Glutamatergic neuron (in vitro differentiated cells): ENCODE data around the gene WWOX. TPM values are rescaled to one million over a fixed set of nuclear protein-coding genes. Genes with fewer than 3 reads are reported as not detected.

Experiments
- DNase-seq: peaks from one replicate; pipeline ENCODE4 v3.0.0; 2022
- H3K27ac Mint-ChIP-seq: one replicate; pipeline ENCODE4 v1.8.0; 2020; ENCODE audit warnings: mild to moderate bottlenecking, mixed read lengths, inconsistent platforms; ENCODE audit not compliant: unreplicated experiment
- H3K27me3 Mint-ChIP-seq: one replicate; pipeline ENCODE4 v1.8.0; 2020; ENCODE audit warnings: mild to moderate bottlenecking, moderate library complexity, mixed read lengths, inconsistent platforms; ENCODE audit not compliant: unreplicated experiment
- H3K36me3 Mint-ChIP-seq: one replicate; pipeline ENCODE4 v1.8.0; 2020; ENCODE audit warnings: mild to moderate bottlenecking, mixed read lengths, inconsistent platforms; ENCODE audit not compliant: unreplicated experiment
- H3K4me1 Mint-ChIP-seq: one replicate; pipeline ENCODE4 v1.8.0; 2020; ENCODE audit warnings: mild to moderate bottlenecking, low read depth, mixed read lengths, inconsistent platforms; ENCODE audit not compliant: unreplicated experiment
- H3K4me3 Mint-ChIP-seq: one replicate; pipeline ENCODE4 v1.8.0; 2020; ENCODE audit warnings: mild to moderate bottlenecking, mixed read lengths, inconsistent platforms; ENCODE audit not compliant: unreplicated experiment
- H3K9me3 Mint-ChIP-seq: one replicate; pipeline ENCODE4 v1.8.0; 2020; ENCODE audit warnings: mild to moderate bottlenecking, moderate library complexity, mixed read lengths, inconsistent platforms; ENCODE audit not compliant: unreplicated experiment
- total RNA-seq: library from RNA; stranded (reverse); fragmentation: NEBNext Ultra II Directional; extraction: Animal tissue kit (Norgen Biotek cat#: 25700); gene quantifications from one replicate; pipeline ENCODE4 v1.2.1, GENCODE V29; 2021; ENCODE audit not compliant: unreplicated experiment
- TF ChIP-seq, protein P1 (sequence below): fragments of 200-600 bp; sonication (generic); IDR thresholded peaks from one replicate; pipeline ENCODE4 v1.5.0; 2021; ENCODE audit not compliant: partially characterized antibody, unreplicated experiment

WWOX gene
- total RNA-seq, 1 donor from 2014 or later, result 10.3 TPM

DNA sequence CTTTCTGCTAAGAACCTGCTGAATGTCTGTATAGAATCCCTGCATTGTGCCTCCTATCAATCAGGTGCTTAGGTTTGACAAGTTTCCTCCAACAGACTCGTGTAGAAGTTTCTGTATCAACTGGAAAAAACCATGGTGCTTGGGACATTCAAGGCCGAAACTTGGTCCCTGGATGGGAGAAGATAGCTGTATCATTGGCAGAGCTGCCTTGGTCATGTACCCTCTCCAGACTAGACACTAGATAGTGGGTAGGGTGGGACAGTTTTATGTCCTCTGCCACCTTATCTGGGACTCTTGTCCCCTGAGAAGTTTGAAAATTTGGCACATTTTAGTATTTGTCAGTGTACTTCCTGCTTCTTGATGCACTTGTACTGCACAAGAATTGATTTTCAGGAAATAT lies 520.8 kb downstream of the WWOX start:
- no peak overlapping the region for H3K27ac Mint-ChIP-seq
- no peak for DNase-seq
- peaks cover 3% of the 10 kb centered on the region for H3K27me3 Mint-ChIP-seq
- H3K4me3 Mint-ChIP-seq, result no peak overlapping the region
- no peaks in the 10 kb centered on the region for H3K9me3 Mint-ChIP-seq
- TF ChIP-seq, protein P1, sequence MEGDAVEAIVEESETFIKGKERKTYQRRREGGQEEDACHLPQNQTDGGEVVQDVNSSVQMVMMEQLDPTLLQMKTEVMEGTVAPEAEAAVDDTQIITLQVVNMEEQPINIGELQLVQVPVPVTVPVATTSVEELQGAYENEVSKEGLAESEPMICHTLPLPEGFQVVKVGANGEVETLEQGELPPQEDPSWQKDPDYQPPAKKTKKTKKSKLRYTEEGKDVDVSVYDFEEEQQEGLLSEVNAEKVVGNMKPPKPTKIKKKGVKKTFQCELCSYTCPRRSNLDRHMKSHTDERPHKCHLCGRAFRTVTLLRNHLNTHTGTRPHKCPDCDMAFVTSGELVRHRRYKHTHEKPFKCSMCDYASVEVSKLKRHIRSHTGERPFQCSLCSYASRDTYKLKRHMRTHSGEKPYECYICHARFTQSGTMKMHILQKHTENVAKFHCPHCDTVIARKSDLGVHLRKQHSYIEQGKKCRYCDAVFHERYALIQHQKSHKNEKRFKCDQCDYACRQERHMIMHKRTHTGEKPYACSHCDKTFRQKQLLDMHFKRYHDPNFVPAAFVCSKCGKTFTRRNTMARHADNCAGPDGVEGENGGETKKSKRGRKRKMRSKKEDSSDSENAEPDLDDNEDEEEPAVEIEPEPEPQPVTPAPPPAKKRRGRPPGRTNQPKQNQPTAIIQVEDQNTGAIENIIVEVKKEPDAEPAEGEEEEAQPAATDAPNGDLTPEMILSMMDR, result no peak
- no peaks in the 10 kb centered on the region for H3K4me1 Mint-ChIP-seq
- no peaks in the 10 kb centered on the region for H3K36me3 Mint-ChIP-seq

DNA sequence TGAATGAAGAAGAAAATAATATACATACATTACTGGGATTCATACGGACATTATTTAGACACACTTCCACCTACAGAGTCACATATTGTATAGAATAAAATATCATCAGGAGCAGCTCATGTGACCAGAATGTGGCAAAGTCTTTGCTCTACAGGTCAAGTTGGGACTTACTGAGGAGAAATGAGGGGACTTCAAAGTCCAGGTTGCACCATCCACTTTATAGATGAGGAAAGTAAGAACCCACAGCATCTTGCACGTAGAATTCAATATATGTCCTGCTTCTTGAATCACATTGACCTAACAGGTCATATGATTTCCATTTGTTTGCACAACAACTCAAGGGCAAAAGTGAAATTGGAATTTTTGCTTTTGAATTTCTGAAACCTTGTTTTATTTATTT lies 524.3 kb downstream of the WWOX start:
- Mint-ChIP-seq H3K4me3 (no peak overlapping the region), H3K27ac (no peak overlapping the region), H3K9me3 (peaks cover 3% of the 10 kb centered on the region), H3K36me3 (no peaks in the 10 kb centered on the region), H3K27me3 (peaks cover 5% of the 10 kb centered on the region), H3K4me1 (no peaks in the 10 kb centered on the region)
- TF ChIP-seq, protein P1, result no peak
- no peak for DNase-seq

DNA sequence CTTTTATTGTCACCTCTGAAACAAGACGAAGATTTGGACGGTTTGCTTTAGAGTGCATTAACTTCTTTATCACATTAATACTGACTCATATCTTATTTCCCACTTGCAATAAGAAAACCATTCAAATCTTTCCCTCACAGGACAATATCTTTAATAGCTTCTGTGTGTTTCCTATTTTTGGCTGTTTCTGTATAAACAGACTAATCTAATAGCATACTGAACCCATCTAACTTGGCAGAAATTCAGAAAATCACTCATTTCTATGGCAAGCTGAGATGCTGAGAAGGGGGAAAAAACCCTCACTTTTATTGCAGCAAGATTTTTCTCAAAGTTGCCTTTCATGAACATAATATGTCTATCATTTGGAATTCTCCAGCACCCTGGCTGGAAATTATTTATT lies 524.9 kb downstream of the WWOX start:
- TF ChIP-seq, protein P1, result no peak
- H3K27ac Mint-ChIP-seq, result no peak overlapping the region
- DNase-seq, result no peak
- no peak overlapping the region for H3K4me3 Mint-ChIP-seq
- no peaks in the 10 kb centered on the region for H3K4me1 Mint-ChIP-seq
- H3K36me3 Mint-ChIP-seq, result no peaks in the 10 kb centered on the region
- H3K9me3 Mint-ChIP-seq, result peaks cover 3% of the 10 kb centered on the region
- peaks cover 5% of the 10 kb centered on the region for H3K27me3 Mint-ChIP-seq

DNA sequence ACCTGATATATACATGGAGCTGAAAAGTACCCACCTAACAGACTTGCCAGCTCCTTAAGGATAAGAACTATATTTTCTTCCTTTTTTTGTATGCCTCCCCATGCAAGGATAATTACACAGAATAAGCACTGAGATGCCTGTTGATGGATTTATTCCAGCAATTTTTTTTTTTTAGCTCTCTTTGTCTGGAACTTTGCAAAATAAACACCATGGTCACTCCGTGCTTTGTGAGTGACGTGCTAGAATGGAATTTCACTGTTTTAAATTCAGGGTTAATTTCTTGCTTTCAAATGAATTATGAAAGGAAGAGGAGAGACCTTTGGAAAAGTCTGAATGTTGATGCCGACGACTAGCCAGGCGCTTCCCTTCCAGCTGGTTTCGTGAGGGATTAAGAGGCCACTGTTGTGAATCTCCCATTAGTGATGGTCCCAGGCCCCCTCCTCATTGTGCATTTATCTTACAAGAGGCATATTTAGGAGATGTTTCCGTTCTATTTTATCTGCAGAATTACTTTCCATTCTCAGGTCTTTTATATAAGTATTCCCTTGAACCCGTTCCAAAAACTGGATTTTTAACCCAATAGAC lies 529.1 kb downstream of the WWOX start:
- Mint-ChIP-seq H3K27ac (no peak overlapping the region), H3K4me1 (no peaks in the 10 kb centered on the region), H3K27me3 (peaks cover 4% of the 10 kb centered on the region), H3K9me3 (peaks cover 4% of the 10 kb centered on the region), H3K36me3 (no peaks in the 10 kb centered on the region), H3K4me3 (no peak overlapping the region)
- DNase-seq, result no peak
- TF ChIP-seq, protein P1, result no peak

DNA sequence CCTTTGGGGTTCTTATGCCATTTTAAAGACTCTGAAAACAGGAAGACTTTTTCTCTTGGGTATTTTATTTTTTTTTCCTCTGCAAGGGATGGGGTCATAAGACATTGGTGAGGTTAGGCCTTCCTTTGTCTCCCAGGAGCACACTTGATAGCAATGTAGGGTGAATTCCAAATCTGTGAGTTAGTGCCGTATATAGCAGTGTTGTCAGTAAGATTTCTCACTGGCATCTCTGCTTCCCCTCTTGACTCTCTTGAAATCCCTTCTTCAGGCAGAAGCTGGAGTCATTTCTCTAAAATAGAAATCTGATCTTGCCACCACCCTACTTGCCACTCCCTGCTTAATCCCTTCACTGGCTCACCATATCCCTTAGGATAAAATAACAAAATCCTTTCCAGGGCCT lies 529.7 kb downstream of the WWOX start:
- peaks cover 4% of the 10 kb centered on the region for H3K27me3 Mint-ChIP-seq
- peaks cover 4% of the 10 kb centered on the region for H3K9me3 Mint-ChIP-seq
- H3K36me3 Mint-ChIP-seq, result no peaks in the 10 kb centered on the region
- no peak overlapping the region for H3K27ac Mint-ChIP-seq
- no peaks in the 10 kb centered on the region for H3K4me1 Mint-ChIP-seq
- H3K4me3 Mint-ChIP-seq, result no peak overlapping the region
- TF ChIP-seq, protein P1, result no peak
- DNase-seq, result no peak
